PFSK-1 (cell line): ENCODE data around the gene SMIM9.

Source experiments
- FOXP2 ChIP-seq: optimal IDR thresholded peaks from 2 replicates; pipeline ENCODE3; 2011; ENCODE audit warnings: borderline replicate concordance, control low read depth, inconsistent platforms; ENCODE audit not compliant: insufficient read depth; ENCODE audit errors: extremely low read length, extremely low read depth
- POLR2AphosphoS5 ChIP-seq: IDR thresholded peaks from 2 replicates; pipeline ENCODE4 v1.6.1; 2012; ENCODE audit warnings: low read depth, mild to moderate bottlenecking, control low read depth, low read length, moderate library complexity
- REST ChIP-seq, 2 experiments: IDR thresholded peaks; 2 replicates each; pipeline versions ENCODE4 v1.6.1 to v1.8.0; 2011 to 2012; ENCODE audit warnings: low read depth in 2 of 2, low read length in 2 of 2, control low read depth in 1 of 2, inconsistent platforms in 1 of 2, mild to moderate bottlenecking in 1 of 2, moderate library complexity in 1 of 2; ENCODE audit not compliant: insufficient read depth in 1 of 2
- SIN3A ChIP-seq: IDR thresholded peaks from 2 replicates; pipeline ENCODE4 v1.6.1; 2012; ENCODE audit warnings: mild to moderate bottlenecking, low read length, moderate library complexity, borderline replicate concordance; ENCODE audit not compliant: insufficient read depth
- TAF1 ChIP-seq: IDR thresholded peaks from 2 replicates; pipeline ENCODE4 v1.6.1; 2012; ENCODE audit warnings: low read length, control low read depth, borderline replicate concordance; ENCODE audit not compliant: insufficient read depth

SMIM9 gene

GRCh38 chrX:154804261-154804956 is 30.1 kb downstream of the SMIM9 start:
- no peak for TF ChIP-seq TAF1
- no peak for TF ChIP-seq POLR2AphosphoS5
- TF ChIP-seq FOXP2 = no peak
- TF ChIP-seq SIN3A = no peak
- no peak for TF ChIP-seq REST (IDR thresholded peaks at IDR 0.05; ENCODE audit: insufficient read depth in 1 of 2, low read depth in 2 of 2, low read length in 2 of 2)

GRCh38 chrX:154802947-154803346 is 31.5 kb downstream of the SMIM9 start:
- TF ChIP-seq FOXP2 = no peak
- no peak for TF ChIP-seq POLR2AphosphoS5
- TF ChIP-seq REST (IDR thresholded peaks at IDR 0.05; ENCODE audit: insufficient read depth in 1 of 2, low read depth in 2 of 2, low read length in 2 of 2) = no peak
- no peak for TF ChIP-seq SIN3A
- TF ChIP-seq TAF1 = no peak

GRCh38 chrX:154800478-154801210 is 33.8 kb downstream of the SMIM9 start:
- TF ChIP-seq POLR2AphosphoS5 (no peak), SIN3A (no peak), REST (IDR thresholded peaks at IDR 0.05; ENCODE audit: insufficient read depth in 1 of 2, low read depth in 2 of 2, low read length in 2 of 2) (no peak), TAF1 (no peak), FOXP2 (no peak)

- TF ChIP-seq POLR2AphosphoS5 = no peak
Observed at GRCh38 chrX:154799556-154800348, 34.7 kb downstream of the SMIM9 start.

GRCh38 chrX:154797006-154797405 is 37.5 kb downstream of the SMIM9 start:
- TF ChIP-seq POLR2AphosphoS5 = no peak
- TF ChIP-seq TAF1 = no peak
- TF ChIP-seq FOXP2 = no peak
- no peak for TF ChIP-seq SIN3A
- no peak for TF ChIP-seq REST (IDR thresholded peaks at IDR 0.05; ENCODE audit: insufficient read depth in 1 of 2, low read depth in 2 of 2, low read length in 2 of 2)
